Renal cortical epithelial cell (primary cell): ENCODE results near the gene RBL1. TPM values are rescaled to one million over a fixed set of nuclear protein-coding genes. Genes with fewer than 3 reads are reported as not detected.
"Not testable (repeated sequence)": the region's sequence is repeated elsewhere in the genome, so short reads cannot be mapped to it uniquely, and the experiment has no call there.

Experiments
- DNase-seq: peaks from one replicate; pipeline ENCODE4 v3.0.0-alpha.2; 2011; ENCODE audit warnings: low read depth
- total RNA-seq: library from RNA; depleted of rRNA; stranded (reverse); fragments of >200 nt; gene quantifications from 2 replicates; pipeline ENCODE4 v1.2.3, GENCODE V29; 2014

Gene RBL1
- total RNA-seq, 1 donor from 2014 or later, result 5.8 TPM

- DNase-seq, result no peak
Measured at GRCh38 chr20:36992802-36993334, 102.9 kb downstream of the RBL1 start.

GRCh38 chr20:36991703-36992102 lies 104.1 kb downstream of the RBL1 start:
- DNase-seq, result no peak

- DNase-seq, result no peak
Measured at GRCh38 chr20:36989797-36990196, 106.0 kb downstream of the RBL1 start.

- DNase-seq, result peak; percentile 17
Measured at GRCh38 chr20:36988494-36988966, 107.3 kb downstream of the RBL1 start.

- DNase-seq, result no peak
Measured at GRCh38 chr20:36984257-36984638, 111.5 kb downstream of the RBL1 start.

- no peak for DNase-seq
Measured at GRCh38 chr20:36975099-36975818, 120.5 kb downstream of the RBL1 start.

- DNase-seq, result no peak
Measured at GRCh38 chr20:36974660-36975059, 121.1 kb downstream of the RBL1 start.

GRCh38 chr20:36971103-36971502 lies 124.7 kb downstream of the RBL1 start:
- no peak for DNase-seq

- DNase-seq, result no peak
Measured at GRCh38 chr20:36969478-36970186, 126.2 kb downstream of the RBL1 start.

GRCh38 chr20:36969051-36969450 lies 126.7 kb downstream of the RBL1 start:
- DNase-seq, result no peak

- no peak for DNase-seq
Measured at GRCh38 chr20:36967636-36968035, 128.2 kb downstream of the RBL1 start.

GRCh38 chr20:36966965-36967364 lies 128.8 kb downstream of the RBL1 start:
- DNase-seq, result not testable (repeated sequence)

GRCh38 chr20:36962354-36962941 lies 133.3 kb downstream of the RBL1 start:
- DNase-seq, result not testable (repeated sequence)

- no peak for DNase-seq
Measured at GRCh38 chr20:36959242-36959641, 136.6 kb downstream of the RBL1 start.

GRCh38 chr20:36957875-36958667 lies 137.7 kb downstream of the RBL1 start:
- no peak for DNase-seq

GRCh38 chr20:36956674-36957073 lies 139.1 kb downstream of the RBL1 start:
- no peak for DNase-seq

GRCh38 chr20:36956016-36956415 lies 139.8 kb downstream of the RBL1 start:
- DNase-seq, result no peak

- no peak for DNase-seq
Measured at GRCh38 chr20:36951979-36952738, 143.6 kb downstream of the RBL1 start.

GRCh38 chr20:36951198-36951978 lies 144.4 kb downstream of the RBL1 start, which contains the start of gene SAMHD1:
SAMHD1 (minus strand) TSS chr20:36951708; CDS start chr20:36951643, 65 bp downstream.
- DNase-seq, result peak; percentile 96
